Caco-2 (cell line): ENCODE results near the gene ACAP3. TPM values are rescaled to one million over a fixed set of nuclear protein-coding genes. Genes with fewer than 3 reads are reported as not detected.
A peak's percentile ranks its signal among the peaks of the same experiment; 100 is the strongest.

ENCODE experiments used
- BruUV-seq: library from RNA; stranded (reverse); fragments of 400-500 nt; replicated peaks from 2 replicates; lab custom pipeline; 2021; lab: Mats Ljungman, UMichigan
- CTCF ChIA-PET: fragments of 300-600 bp; sonication (Branson Sonifier 250); formaldehyde crosslinking; loops from one replicate; lab custom pipeline; 2022; ENCODE audit warnings: antibody characterized with exemption; lab: Charles Lee
- POLR2A ChIA-PET: fragments of 300-600 bp; sonication (Branson Sonifier 250); formaldehyde crosslinking; loops from one replicate; lab custom pipeline; 2022; ENCODE audit warnings: antibody characterized with exemption; lab: Charles Lee
- DNase-seq, 2 experiments: peaks; one replicate each; pipeline versions ENCODE4 v3.0.0 to v3.0.0-alpha.2; 2020 to 2022
- H3K27me3 ChIP-seq: replicated peaks from 2 replicates; pipeline ENCODE4 v1.6.0; 2011; ENCODE audit warnings: low read length; ENCODE audit not compliant: control insufficient read depth, insufficient read depth
- H3K36me3 ChIP-seq: 2 replicates; pipeline ENCODE4 v1.5.1; 2011; ENCODE audit warnings: low read length; ENCODE audit not compliant: control insufficient read depth, insufficient read depth
- H3K4me1 ChIP-seq: fragments of 250-450 bp; sonication (Bioruptor Pico); 2 replicates; pipeline ENCODE4 v1.5.1; 2020; ENCODE audit warnings: mild to moderate bottlenecking
- H3K4me3 ChIP-seq: 2 replicates; pipeline ENCODE4 v1.5.1; 2011; ENCODE audit warnings: low read depth, mild to moderate bottlenecking, control low read depth, low read length
- H3K9me3 ChIP-seq: fragments of 250-450 bp; sonication (Bioruptor Pico); 2 replicates; pipeline ENCODE4 v1.5.1; 2020; ENCODE audit warnings: mild to moderate bottlenecking, moderate library complexity
- H3K27ac Mint-ChIP-seq: one replicate; pipeline ENCODE4 v1.8.0; 2022; ENCODE audit warnings: mixed read lengths; ENCODE audit not compliant: unreplicated experiment
- H3K27me3 Mint-ChIP-seq: one replicate; pipeline ENCODE4 v1.8.0; 2022; ENCODE audit warnings: mixed read lengths; ENCODE audit not compliant: insufficient read depth, unreplicated experiment
- H3K36me3 Mint-ChIP-seq: one replicate; pipeline ENCODE4 v1.8.0; 2022; ENCODE audit warnings: mild to moderate bottlenecking, mixed read lengths; ENCODE audit not compliant: insufficient read depth, unreplicated experiment
- H3K4me1 Mint-ChIP-seq: one replicate; pipeline ENCODE4 v1.8.0; 2022; ENCODE audit warnings: low read depth, mixed read lengths; ENCODE audit not compliant: unreplicated experiment
- H3K4me3 Mint-ChIP-seq: one replicate; pipeline ENCODE4 v1.8.0; 2022; ENCODE audit warnings: mild to moderate bottlenecking, moderate library complexity, mixed read lengths; ENCODE audit not compliant: unreplicated experiment
- H3K9me3 Mint-ChIP-seq: one replicate; pipeline ENCODE4 v1.8.0; 2022; ENCODE audit warnings: mixed read lengths; ENCODE audit not compliant: unreplicated experiment
- CTCF ChIP-seq, 2 experiments: fragments of 200-600 bp in 1 of 2; IDR thresholded peaks; 1 replicate in 1 of 2; 2 replicates in 1 of 2; pipeline versions ENCODE4 v1.5.1 to v1.8.0; 2011 to 2022; ENCODE audit warnings: antibody characterized with exemption in 1 of 2, control low read depth in 1 of 2, inconsistent platforms in 1 of 2, low read depth in 1 of 2, low read length in 1 of 2, mild to moderate bottlenecking in 1 of 2, moderate library complexity in 1 of 2; ENCODE audit not compliant: insufficient read depth in 1 of 2, severe bottlenecking in 1 of 2, unreplicated experiment in 1 of 2
- intact Hi-C: fragments of 100-400 bp; cut with micrococcal nuclease; formaldehyde crosslinking; loops from one replicate; pipeline ENCODE4 v1.10.0; 2022; ENCODE audit not compliant: unreplicated experiment
- total RNA-seq: library from RNA; stranded (reverse); gene quantifications from 2 replicates; pipeline ENCODE4 v1.2.3, GENCODE V29; 2022

The ACAP3 gene
- total RNA-seq, 1 experiment from 2014 or later = 46.6 TPM

GRCh38 chr1:1302006-1302430 is 5.7 kb downstream of the ACAP3 start:
- no peak overlapping the region for H3K27ac Mint-ChIP-seq
- no peaks in the 10 kb centered on the region for H3K4me1 Mint-ChIP-seq
- Histone ChIP-seq H3K4me1 (peaks cover 26% of the 10 kb centered on the region), H3K36me3 (no peaks in the 10 kb centered on the region), H3K4me3 (no peak overlapping the region), H3K9me3 (no peaks in the 10 kb centered on the region), H3K27me3 (no peaks in the 10 kb centered on the region)
- intact Hi-C loops = no loop called here
- no peaks in the 10 kb centered on the region for H3K9me3 Mint-ChIP-seq
- no peak for DNase-seq
- H3K4me3 Mint-ChIP-seq = no peak overlapping the region
- no peaks in the 10 kb centered on the region for H3K27me3 Mint-ChIP-seq
- no TSS peak for BruUV-seq
- ChIA-PET CTCF (no interaction called here), POLR2A (interaction anchor here (0.6 kb wide), 1 partner anchor 95 kb away, joined by 4 read pairs; no protein-coding TSS in a partner anchor)
- peaks cover 7% of the 10 kb centered on the region for H3K36me3 Mint-ChIP-seq
- TF ChIP-seq CTCF (IDR thresholded peaks at IDR 0.05; ENCODE audit: insufficient read depth in 1 of 2, low read depth in 1 of 2, low read length in 1 of 2, severe bottlenecking in 1 of 2, unreplicated experiment in 1 of 2) = peak in 1 of 2 experiments; percentile 44

GRCh38 chr1:1300352-1300739 is 7.4 kb downstream of the ACAP3 start:
- H3K9me3 ChIP-seq = no peaks in the 10 kb centered on the region
- CTCF ChIA-PET = interaction anchor here (0.5 kb wide), 1 partner anchor 27 kb away, joined by 5 read pairs; the partner anchor contains the start of gene UBE2J2
- no peak for TF ChIP-seq CTCF (IDR thresholded peaks at IDR 0.05; ENCODE audit: insufficient read depth in 1 of 2, low read depth in 1 of 2, low read length in 1 of 2, severe bottlenecking in 1 of 2, unreplicated experiment in 1 of 2)
- BruUV-seq = no TSS peak
- Mint-ChIP-seq H3K4me1 (no peaks in the 10 kb centered on the region), H3K36me3 (peaks cover 12% of the 10 kb centered on the region), H3K4me3 (no peak overlapping the region), H3K9me3 (no peaks in the 10 kb centered on the region), H3K27me3 (no peaks in the 10 kb centered on the region), H3K27ac (no peak overlapping the region)
- no peak for DNase-seq
- H3K27me3 ChIP-seq = no peaks in the 10 kb centered on the region
- intact Hi-C loops = no loop called here
- H3K36me3 ChIP-seq = no peaks in the 10 kb centered on the region
- POLR2A ChIA-PET = no interaction called here
- no peak overlapping the region for H3K4me3 ChIP-seq
- H3K4me1 ChIP-seq = peaks cover 11% of the 10 kb centered on the region

- Mint-ChIP-seq H3K4me3 (no peak overlapping the region), H3K4me1 (no peaks in the 10 kb centered on the region), H3K27me3 (no peaks in the 10 kb centered on the region), H3K9me3 (no peaks in the 10 kb centered on the region), H3K36me3 (peaks cover 12% of the 10 kb centered on the region), H3K27ac (no peak overlapping the region)
- no peaks in the 10 kb centered on the region for H3K9me3 ChIP-seq
- intact Hi-C loops = no loop called here
- ChIA-PET CTCF (interaction anchor here (0.5 kb wide), 1 partner anchor 26 kb away, joined by 5 read pairs; the partner anchor contains the start of gene UBE2J2), POLR2A (no interaction called here)
- H3K36me3 ChIP-seq = no peaks in the 10 kb centered on the region
- TF ChIP-seq CTCF (IDR thresholded peaks at IDR 0.05; ENCODE audit: insufficient read depth in 1 of 2, low read depth in 1 of 2, low read length in 1 of 2, severe bottlenecking in 1 of 2, unreplicated experiment in 1 of 2) = peak; percentile 30 to 50
- BruUV-seq = no TSS peak
- peak in 1 of 2 experiments; percentile 46 for DNase-seq
- H3K4me1 ChIP-seq = peaks cover 6% of the 10 kb centered on the region
- no peak overlapping the region for H3K4me3 ChIP-seq
- no peaks in the 10 kb centered on the region for H3K27me3 ChIP-seq
These were observed 7.9 kb downstream of the ACAP3 start for GRCh38 chr1:1299686-1300351.
